Stimulated activated naive B cell treated with anti-CD40 and anti-IgM and Interleukin-4, amounts not matched to agents 10 μg/mL and 1 μg/mL and 100 μg/mL, for 72 hours (primary cell): ENCODE measurements around the gene HMG20B.

Source experiments
- ATAC-seq, 2 donors: fragments of 150-1000 bp; cut with Tn5 transposase; replicated peaks; 2 replicates each; pipeline ENCODE4 v1.10.0; 2021; ENCODE audit warnings: moderate library complexity in 1 of 2
- DNase-seq: peaks from one replicate; pipeline ENCODE4 v3.0.0; 2021
- H3K27ac Mint-ChIP-seq: one replicate; pipeline ENCODE4 v1.8.0; 2022; ENCODE audit warnings: mild to moderate bottlenecking, mixed read lengths
- H3K27me3 Mint-ChIP-seq, 2 donors: one replicate each; pipeline ENCODE4 v1.8.0; 2022; ENCODE audit warnings: mixed read lengths in 2 of 2
- H3K36me3 Mint-ChIP-seq, 2 donors: one replicate each; pipeline ENCODE4 v1.8.0; 2022; ENCODE audit warnings: mixed read lengths in 2 of 2, mild to moderate bottlenecking in 1 of 2
- H3K4me1 Mint-ChIP-seq, 2 donors: one replicate each; pipeline ENCODE4 v1.8.0; 2022; ENCODE audit warnings: mixed read lengths in 2 of 2, mild to moderate bottlenecking in 1 of 2
- H3K4me3 Mint-ChIP-seq, 2 donors: one replicate each; pipeline ENCODE4 v1.8.0; 2022; ENCODE audit warnings: mild to moderate bottlenecking in 2 of 2, mixed read lengths in 2 of 2, moderate library complexity in 1 of 2
- H3K9me3 Mint-ChIP-seq, 2 donors: one replicate each; pipeline ENCODE4 v1.8.0; 2022; ENCODE audit warnings: mixed read lengths in 2 of 2, mild to moderate bottlenecking in 1 of 2

The HMG20B gene

GRCh38 chr19:3608079-3608641 lies 35.4 kb downstream of the HMG20B start:
- H3K27me3 Mint-ChIP-seq, result no peaks in the 10 kb centered on the region
- H3K4me3 Mint-ChIP-seq, result peak overlapping the region in 1 of 2 donors; percentile 54
- H3K4me1 Mint-ChIP-seq, result peaks cover 16 to 28% of the 10 kb centered on the region in 2 donors
- H3K27ac Mint-ChIP-seq, result no peak overlapping the region
- no peak for DNase-seq
- H3K9me3 Mint-ChIP-seq, result peaks cover 0 to 2% of the 10 kb centered on the region in 2 donors
- peaks cover 18 to 25% of the 10 kb centered on the region in 2 donors for H3K36me3 Mint-ChIP-seq
- ATAC-seq, result no peak

DNA sequence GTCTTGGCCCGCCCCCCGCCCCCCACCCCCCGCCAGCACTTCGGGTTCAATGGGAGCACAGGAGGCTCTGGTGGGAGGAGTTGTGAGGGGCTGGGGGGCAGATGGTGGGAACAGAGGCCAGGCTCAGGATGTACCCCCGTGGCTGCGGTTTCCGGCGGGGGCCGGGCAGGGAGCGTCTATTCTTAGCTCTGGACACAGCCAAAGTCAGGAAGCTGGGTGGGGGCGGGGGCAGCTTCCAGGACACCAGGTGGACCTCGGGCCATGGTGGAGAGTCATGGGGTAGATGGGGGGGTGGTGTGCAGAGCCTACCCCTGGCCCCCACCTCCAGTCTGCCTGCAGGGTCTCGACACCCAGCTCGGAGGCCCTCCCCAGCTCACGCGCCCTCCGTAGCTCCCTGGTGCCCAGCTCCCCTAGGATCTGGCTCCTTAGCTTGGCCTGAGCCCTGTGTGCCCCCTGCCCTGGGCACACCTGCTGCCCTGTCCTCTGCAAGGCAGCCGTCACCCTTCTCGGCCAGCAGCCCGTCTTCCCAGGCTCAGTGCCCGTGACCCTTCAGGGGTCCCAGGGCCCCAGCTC lies 36.1 kb downstream of the HMG20B start:
- DNase-seq, result no peak
- Mint-ChIP-seq H3K36me3 (peaks cover 18 to 30% of the 10 kb centered on the region in 2 donors), H3K4me1 (peaks cover 14 to 28% of the 10 kb centered on the region in 2 donors), H3K27ac (no peak overlapping the region), H3K9me3 (peaks cover 0 to 2% of the 10 kb centered on the region in 2 donors), H3K27me3 (no peaks in the 10 kb centered on the region), H3K4me3 (no peak overlapping the region)
- no peak for ATAC-seq

DNA sequence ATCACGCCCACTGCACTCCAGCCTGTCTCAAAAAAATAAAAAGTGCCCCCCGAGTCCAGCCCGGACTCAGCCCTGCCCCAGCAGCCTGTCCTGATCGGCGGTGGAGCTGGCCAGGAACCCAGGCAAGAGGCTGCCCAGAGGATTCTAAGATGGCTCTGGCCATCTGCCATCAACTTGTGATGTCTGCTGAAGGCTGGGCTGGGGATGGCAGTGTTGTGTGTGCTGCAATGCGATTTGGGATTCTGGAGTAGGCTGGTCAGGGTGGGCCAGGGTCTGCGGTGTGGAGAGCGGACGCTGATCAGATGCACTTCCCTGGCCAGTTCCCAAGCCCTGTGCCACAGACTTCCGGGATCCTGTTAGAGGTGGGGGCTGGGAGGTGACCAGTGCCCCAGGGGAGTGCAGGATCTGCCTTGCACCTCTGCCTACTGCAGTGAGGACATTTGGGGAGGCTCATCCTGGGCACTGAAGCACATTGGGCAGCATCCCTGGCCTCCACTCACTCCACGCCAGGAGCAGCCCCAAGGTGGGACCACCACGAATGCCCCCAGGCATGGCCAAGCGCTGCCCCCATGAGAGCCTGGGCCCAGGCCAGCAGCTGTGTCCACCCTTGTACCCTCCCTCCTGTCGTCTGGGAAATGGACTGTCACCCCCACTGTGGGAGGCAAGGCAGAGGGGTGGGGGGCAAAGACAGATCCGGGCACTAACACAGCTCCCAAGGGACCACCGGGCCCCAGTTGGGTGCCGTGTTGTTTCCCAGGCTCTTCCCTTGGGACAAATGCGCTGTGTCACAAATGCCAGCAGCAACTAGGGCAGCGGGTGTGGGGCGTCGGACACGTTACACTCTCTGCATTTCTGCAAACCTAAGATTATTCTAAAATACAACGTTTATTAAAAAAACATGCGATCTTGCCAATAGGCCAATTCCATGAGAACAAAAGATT lies 37.3 kb downstream of the HMG20B start:
- no peak overlapping the region for H3K4me3 Mint-ChIP-seq
- H3K9me3 Mint-ChIP-seq, result peaks cover 0 to 2% of the 10 kb centered on the region in 2 donors
- H3K27me3 Mint-ChIP-seq, result no peaks in the 10 kb centered on the region
- no peak overlapping the region for H3K27ac Mint-ChIP-seq
- ATAC-seq (no peak), DNase-seq (no peak)
- peaks cover 14 to 28% of the 10 kb centered on the region in 2 donors for H3K4me1 Mint-ChIP-seq
- peaks cover 18 to 36% of the 10 kb centered on the region in 2 donors for H3K36me3 Mint-ChIP-seq

DNA sequence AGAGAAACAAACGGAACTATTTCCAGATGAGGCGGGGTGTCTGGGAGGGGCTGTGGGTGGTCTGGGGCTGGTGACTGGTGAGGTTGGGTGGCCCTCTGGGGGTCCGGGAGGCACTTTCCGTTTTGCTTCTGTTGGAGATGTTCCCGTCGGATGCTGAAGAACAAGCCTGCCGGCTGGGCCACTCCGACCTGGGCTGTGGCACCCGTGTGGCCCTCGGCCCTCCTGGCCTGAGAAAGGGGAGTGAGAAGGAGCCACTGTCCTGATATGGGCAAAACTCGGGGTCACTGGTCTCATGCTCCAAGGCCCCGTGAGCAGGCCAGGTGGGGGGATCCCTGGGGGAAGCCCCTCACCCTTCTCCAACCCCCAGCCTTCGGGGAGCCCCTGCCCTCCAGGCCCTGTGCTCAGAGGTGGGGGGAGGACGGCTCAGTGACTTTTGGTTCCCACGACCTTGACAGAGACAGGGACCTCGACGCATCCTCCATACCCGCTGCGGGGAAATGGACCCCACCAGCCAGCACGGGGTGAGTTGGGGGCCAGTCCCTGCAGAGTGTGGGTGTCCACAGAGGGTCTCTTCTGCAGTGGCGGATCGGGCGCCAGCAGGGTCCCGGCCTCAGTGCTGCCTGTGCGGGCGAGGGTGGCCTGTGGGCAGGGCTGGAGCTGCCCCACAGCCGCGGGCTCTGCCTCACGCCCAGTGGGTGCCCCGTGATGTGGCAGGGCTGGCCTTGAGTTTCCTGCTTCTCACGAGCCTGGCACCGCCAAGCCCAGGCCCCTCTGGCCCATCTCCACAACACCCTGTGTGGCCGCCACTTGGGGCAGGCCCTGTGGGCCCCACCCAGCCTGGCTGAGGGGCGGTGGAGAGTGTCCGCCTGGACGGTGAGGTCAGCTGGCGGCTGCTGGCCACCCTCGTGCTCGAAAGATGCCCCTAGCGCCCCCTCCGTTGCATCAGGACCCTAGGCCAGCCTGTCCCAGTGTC lies 38.3 kb downstream of the HMG20B start:
- Mint-ChIP-seq H3K4me1 (peaks cover 14 to 28% of the 10 kb centered on the region in 2 donors), H3K9me3 (peaks cover 0 to 2% of the 10 kb centered on the region in 2 donors), H3K36me3 (peaks cover 22 to 44% of the 10 kb centered on the region in 2 donors), H3K4me3 (no peak overlapping the region), H3K27ac (no peak overlapping the region), H3K27me3 (no peaks in the 10 kb centered on the region)
- DNase-seq, result no peak
- no peak for ATAC-seq

DNA sequence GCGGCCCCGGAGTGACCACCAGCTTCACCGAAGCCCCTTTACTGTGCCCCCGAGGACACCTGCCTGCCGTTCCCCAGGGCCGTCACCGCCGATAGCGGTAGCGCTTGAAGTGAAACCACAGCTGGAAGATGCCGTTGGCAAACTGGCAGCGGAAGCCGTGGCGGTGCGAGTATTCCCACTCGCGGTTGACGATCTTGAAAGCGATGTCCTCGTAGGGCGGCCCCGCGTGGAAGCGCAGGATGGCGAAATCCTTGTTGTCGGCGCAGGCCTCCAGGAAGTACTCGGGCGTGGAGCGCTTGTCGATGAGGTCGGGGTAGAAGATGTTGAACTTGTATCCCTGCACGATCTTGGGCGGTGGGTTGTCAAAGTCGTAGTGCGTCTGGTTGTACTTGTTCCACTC lies 39.1 kb downstream of the HMG20B start:
- Mint-ChIP-seq H3K4me3 (no peak overlapping the region), H3K27ac (peak overlapping the region; percentile 65), H3K9me3 (peaks cover 0 to 2% of the 10 kb centered on the region in 2 donors), H3K4me1 (peaks cover 14 to 29% of the 10 kb centered on the region in 2 donors), H3K36me3 (peaks cover 23 to 49% of the 10 kb centered on the region in 2 donors), H3K27me3 (no peaks in the 10 kb centered on the region)
- DNase-seq (no peak), ATAC-seq (no peak)

- peaks cover 27 to 54% of the 10 kb centered on the region in 2 donors for H3K36me3 Mint-ChIP-seq
- no peak overlapping the region for H3K4me3 Mint-ChIP-seq
- ATAC-seq (no peak), DNase-seq (no peak)
- peaks cover 0 to 2% of the 10 kb centered on the region in 2 donors for H3K9me3 Mint-ChIP-seq
- H3K27ac Mint-ChIP-seq, result no peak overlapping the region
- H3K27me3 Mint-ChIP-seq, result no peaks in the 10 kb centered on the region
- H3K4me1 Mint-ChIP-seq, result peaks cover 12 to 29% of the 10 kb centered on the region in 2 donors
Observed at GRCh38 chr19:3612330-3612729, 39.6 kb downstream of the HMG20B start.

DNA sequence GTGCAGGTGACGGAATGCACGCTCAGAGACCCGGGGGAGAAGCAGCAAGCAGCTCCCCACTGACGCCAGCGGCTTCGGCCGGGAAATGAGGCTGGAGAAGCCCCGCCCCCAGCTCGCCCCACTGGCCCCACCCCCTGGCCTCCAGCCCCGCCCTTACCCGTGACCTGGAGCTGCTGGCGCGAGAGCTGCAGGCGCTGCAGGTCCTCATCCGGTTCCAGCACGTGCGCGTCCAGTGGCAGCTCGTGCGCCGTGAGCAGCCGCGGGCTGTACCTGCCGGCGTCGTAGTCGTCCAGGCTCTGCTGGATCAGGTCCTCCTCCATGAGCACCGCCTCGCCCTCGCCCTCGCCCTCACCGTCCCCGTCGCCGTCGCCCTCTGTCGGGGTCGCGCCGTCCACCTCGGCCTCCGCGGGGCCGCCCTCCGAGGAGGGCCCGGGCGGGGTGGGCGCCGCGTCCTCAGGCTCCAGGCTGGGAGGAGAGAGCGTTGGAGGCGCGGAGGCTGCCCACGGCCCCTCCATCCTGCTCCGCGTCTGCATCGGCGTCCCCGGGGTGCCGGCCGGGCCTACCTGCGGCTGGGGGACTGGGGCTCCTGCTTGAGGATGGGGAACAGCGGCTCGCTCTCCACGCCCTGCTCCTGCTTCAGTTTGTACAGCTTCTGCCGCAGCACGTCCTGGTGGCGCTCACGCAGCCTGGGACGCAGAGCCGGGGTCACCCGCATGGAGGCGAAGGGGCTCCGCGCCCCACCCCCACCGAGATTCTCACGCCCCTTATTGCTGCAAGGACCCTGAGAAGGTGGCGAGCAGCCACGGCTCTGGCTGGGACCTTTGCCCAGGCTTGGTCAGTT lies 40.4 kb downstream of the HMG20B start:
- ATAC-seq, result no peak
- H3K4me1 Mint-ChIP-seq, result peaks cover 14 to 30% of the 10 kb centered on the region in 2 donors
- H3K4me3 Mint-ChIP-seq, result no peak overlapping the region
- peaks cover 25 to 57% of the 10 kb centered on the region in 2 donors for H3K36me3 Mint-ChIP-seq
- DNase-seq, result no peak
- peaks cover 0 to under 1% of the 10 kb centered on the region in 2 donors for H3K9me3 Mint-ChIP-seq
- H3K27me3 Mint-ChIP-seq, result no peaks in the 10 kb centered on the region
- H3K27ac Mint-ChIP-seq, result no peak overlapping the region

DNA sequence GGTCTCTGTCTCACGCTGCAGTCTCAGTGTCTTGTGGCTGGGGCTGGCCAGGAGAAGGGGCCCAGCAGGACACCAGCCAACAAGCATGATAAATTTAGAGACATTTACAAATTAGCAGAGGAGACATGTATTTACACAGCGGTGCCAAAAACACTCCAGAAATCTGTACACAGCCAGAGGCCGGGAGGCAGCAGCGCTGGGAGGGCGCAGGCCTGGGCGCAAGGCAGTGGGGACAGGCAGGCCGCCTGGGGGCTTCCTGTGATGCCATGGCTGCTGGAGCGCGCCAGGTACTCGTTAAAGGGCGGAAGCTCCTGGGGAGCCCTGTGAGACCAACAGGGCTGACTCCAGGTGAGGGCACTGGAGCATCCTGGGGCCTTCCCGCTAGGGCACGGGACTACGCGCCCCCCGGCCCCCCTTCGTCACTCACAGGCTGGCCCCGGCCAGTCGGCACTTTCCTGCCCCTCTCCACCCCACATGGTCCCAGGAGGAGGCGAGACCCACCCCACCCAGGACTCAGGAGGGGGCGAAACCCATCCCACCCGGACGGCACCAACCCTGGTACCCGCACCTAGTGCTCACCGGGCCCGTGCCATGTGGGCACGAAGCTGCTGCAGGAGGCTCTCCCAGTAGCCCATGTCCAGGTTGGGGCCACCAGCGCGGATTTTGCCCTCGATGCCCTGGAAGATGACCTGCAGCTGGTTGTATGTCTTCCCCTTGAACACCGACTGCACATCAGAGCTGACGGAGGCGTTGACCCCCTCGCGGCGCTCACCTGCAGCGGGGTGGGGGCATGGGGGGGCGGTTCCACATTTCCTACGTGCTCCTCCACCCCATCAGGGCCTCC lies 41.3 kb downstream of the HMG20B start:
- no peaks in the 10 kb centered on the region for H3K9me3 Mint-ChIP-seq
- no peak for DNase-seq
- H3K4me1 Mint-ChIP-seq, result peaks cover 17 to 36% of the 10 kb centered on the region in 2 donors
- no peak overlapping the region for H3K4me3 Mint-ChIP-seq
- H3K27ac Mint-ChIP-seq, result no peak overlapping the region
- peaks cover 28 to 60% of the 10 kb centered on the region in 2 donors for H3K36me3 Mint-ChIP-seq
- no peaks in the 10 kb centered on the region for H3K27me3 Mint-ChIP-seq
- no peak for ATAC-seq

GRCh38 chr19:3614858-3615505 lies 42.2 kb downstream of the HMG20B start:
- H3K27me3 Mint-ChIP-seq, result no peaks in the 10 kb centered on the region
- H3K27ac Mint-ChIP-seq, result peak overlapping the region; percentile 65
- no peak for DNase-seq
- H3K4me1 Mint-ChIP-seq, result peaks cover 21 to 36% of the 10 kb centered on the region in 2 donors
- no peaks in the 10 kb centered on the region for H3K9me3 Mint-ChIP-seq
- no peak for ATAC-seq
- H3K4me3 Mint-ChIP-seq, result no peak overlapping the region
- peaks cover 32 to 62% of the 10 kb centered on the region in 2 donors for H3K36me3 Mint-ChIP-seq

DNA sequence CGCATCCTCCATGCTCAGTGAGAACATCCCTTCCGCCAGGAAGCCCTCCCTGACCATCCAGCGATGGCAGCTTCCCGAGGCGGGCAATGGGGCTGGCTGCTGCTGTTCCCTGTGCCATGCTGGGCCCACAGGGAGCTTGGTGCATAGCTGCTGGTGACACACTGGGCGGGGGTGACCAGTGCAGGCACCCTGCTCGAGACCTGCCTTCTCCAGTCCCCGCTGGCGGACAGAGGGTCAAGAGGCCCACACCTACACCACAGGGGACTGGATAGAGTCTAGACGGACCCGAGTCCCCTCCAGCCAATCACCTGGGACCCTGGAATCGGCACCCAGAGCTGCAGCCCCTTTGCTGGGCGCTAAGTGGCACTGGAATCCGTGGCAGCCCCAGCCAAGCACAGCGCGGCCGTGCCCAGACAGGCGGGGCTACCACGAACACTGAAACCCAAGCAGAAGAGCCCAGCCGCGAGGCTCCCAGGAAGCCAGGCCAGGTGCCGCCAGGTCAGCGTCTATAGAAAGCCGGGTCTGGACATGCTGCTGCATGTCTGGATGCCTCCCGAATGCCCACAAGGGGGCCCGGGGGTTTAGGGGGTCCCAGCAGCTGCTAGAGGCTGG lies 42.9 kb downstream of the HMG20B start:
- no peak for DNase-seq
- H3K9me3 Mint-ChIP-seq, result no peaks in the 10 kb centered on the region
- H3K27ac Mint-ChIP-seq, result no peak overlapping the region
- no peak overlapping the region for H3K4me3 Mint-ChIP-seq
- ATAC-seq, result no peak
- H3K4me1 Mint-ChIP-seq, result peaks cover 18 to 29% of the 10 kb centered on the region in 2 donors
- peaks cover 28 to 56% of the 10 kb centered on the region in 2 donors for H3K36me3 Mint-ChIP-seq
- no peaks in the 10 kb centered on the region for H3K27me3 Mint-ChIP-seq

GRCh38 chr19:3617463-3617862 lies 44.7 kb downstream of the HMG20B start:
- H3K27me3 Mint-ChIP-seq, result no peaks in the 10 kb centered on the region
- DNase-seq (no peak), ATAC-seq (peak; percentile 47 to 48)
- H3K9me3 Mint-ChIP-seq, result no peaks in the 10 kb centered on the region
- H3K4me3 Mint-ChIP-seq, result no peak overlapping the region
- peaks cover 30 to 61% of the 10 kb centered on the region in 2 donors for H3K36me3 Mint-ChIP-seq
- H3K27ac Mint-ChIP-seq, result peak overlapping the region; percentile 45
- peaks cover 20 to 26% of the 10 kb centered on the region in 2 donors for H3K4me1 Mint-ChIP-seq
